Hypothalamus (tissue), 51 donors: ENCODE measurements around the gene OVOL2.

Experiments
- DNase-seq, 51 donors: peaks; one replicate each; lab custom pipeline; 2025; lab: John Stamatoyannopoulos, UW

Gene OVOL2

DNA sequence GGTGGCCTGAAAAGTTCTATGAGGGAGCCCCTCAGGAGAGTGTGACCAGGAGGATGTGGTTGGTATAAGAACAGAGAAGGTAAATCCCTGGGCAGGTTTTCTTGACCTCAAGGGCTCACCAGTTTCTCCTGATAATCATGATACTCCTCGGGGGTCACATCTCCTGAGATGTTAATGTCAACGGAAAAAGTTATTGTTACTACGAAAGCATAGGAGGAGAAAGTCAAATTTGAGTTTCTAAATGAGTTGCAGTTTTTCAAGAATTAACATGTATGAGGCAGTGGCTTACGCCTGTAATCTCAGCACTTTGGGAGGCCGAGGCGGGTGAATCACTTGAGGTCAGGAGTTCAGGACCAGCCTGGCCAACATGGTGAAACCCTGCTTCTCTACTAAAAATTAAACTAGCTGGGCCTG, 65.5 kb downstream of the OVOL2 start:
- DNase-seq: no peak

DNA sequence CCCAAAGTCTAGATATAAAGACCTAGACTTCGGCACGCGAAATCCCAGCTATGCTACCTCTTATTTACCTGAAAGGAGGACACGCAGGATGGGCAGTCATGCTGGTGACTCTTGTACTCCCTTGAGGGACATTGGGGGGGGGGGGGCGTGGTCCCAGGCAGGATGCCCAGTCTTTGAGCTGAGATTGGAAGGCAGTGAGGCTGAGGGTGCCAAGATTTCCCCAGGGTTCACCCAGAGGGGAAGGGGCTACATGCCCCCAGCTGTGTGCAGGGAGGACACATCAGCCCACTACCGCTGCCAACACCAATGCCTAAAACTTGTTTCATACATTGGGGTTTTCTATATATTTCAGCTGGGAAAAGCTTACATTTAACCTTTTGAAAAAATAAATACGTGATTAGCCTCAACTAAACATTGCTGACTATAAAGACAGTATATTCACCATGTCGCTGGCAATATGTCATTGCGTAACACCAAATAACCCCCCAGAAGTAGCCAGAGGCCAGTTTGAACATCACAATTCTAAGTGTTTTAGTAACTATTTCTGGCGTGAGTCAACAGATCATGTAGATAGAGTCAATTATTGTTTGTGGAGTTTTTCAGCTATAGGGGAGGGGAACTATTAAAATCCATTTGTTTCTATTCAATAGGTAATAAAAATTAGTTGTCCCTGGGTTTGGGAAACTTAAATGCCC, 67.3 kb downstream of the OVOL2 start:
- no peak for DNase-seq

DNA sequence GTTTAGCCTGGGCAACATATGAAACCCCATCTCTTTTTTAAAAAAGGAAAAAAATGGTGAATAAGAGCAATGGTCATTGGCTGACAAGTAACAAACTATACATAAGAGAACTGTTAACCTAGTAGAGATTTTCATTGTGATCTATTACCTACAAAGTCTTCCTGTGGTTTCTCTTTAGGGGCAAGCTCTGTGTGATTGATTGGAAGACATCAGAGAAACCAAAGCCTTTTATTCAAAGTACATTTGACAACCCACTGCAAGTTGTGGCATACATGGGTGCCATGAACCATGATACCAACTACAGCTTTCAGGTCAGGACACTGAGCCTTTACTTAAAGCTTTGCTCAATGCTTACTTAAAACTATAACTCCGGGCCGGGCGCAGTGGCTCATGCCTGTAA, 69.7 kb downstream of the OVOL2 start:
- no peak for DNase-seq

DNA sequence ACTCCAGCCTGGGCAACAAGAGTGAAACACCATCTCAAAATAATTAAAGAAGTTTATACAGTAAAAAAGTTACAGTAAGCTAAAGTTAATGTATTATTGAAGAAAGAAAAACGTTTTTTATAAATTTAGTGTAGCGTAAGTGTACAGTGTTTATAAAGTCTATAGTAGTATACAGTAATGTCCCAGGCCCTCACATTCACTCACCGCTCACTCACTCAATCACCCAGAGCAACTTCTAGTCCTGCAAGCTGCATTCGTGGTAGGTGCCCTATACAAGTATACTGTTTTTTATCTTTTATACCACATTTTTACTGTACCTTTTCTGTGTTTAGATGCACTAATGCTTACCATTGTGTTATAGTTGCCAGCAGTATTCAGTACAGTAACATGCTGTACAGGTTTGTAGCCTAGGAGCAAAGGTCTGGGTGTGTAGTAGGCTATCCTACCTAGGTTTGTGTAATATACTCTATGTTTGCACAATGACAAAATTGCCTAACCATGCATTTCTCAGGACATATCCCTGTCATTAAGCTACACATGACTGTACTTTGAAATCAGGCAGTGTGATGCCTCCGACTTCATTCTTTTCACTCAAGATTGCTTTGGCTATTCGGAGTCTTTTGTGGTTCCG, 72.2 kb downstream of the OVOL2 start:
- no peak for DNase-seq

DNA sequence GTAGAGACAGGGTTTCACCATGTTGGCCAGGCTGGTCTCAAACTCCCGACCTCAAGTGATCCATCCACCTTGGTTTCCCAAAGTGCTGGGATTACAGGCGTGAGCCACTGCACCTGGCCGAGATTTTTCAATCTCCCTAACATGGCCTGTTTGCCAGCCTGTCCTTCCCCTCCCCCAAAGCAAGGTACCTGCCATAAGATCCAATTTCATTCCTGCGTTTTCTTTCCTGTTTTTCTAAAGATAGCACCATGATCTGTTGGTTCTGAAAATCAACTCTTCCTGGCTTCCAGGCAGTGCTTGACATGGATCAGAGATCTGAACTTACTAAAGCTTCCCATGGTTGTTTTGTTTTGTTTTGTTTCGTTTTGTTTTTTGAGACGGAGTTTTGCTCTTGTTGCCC, 81.4 kb downstream of the OVOL2 start:
- no peak for DNase-seq
